BE2C (cell line): ENCODE measurements around the gene FOXQ1.

ENCODE experiments used
- DNase-seq: peaks from one replicate; pipeline ENCODE4 v3.0.0-alpha.2; 2020
- H3K27me3 ChIP-seq: fragments of 250-450 bp; sonication (Bioruptor Pico); 2 replicates; pipeline ENCODE4 v1.5.1; 2020; ENCODE audit warnings: mild to moderate bottlenecking
- H3K36me3 ChIP-seq: fragments of 250-450 bp; sonication (Bioruptor Pico); 2 replicates; pipeline ENCODE4 v1.5.1; 2020; ENCODE audit warnings: mild to moderate bottlenecking
- H3K4me1 ChIP-seq: fragments of 250-450 bp; sonication (Bioruptor Pico); 2 replicates; pipeline ENCODE4 v1.5.1; 2020
- H3K4me3 ChIP-seq: 2 replicates; pipeline ENCODE4 v1.5.1; 2011; ENCODE audit warnings: low read depth, low read length
- H3K9me3 ChIP-seq: fragments of 250-450 bp; sonication (Bioruptor Pico); 2 replicates; pipeline ENCODE4 v1.5.1; 2020
- TF ChIP-seq, protein P1 (sequence below): IDR thresholded peaks from 2 replicates; pipeline ENCODE4 v1.5.1; 2012; ENCODE audit warnings: mild to moderate bottlenecking, low read depth, low read length

Gene FOXQ1

DNA sequence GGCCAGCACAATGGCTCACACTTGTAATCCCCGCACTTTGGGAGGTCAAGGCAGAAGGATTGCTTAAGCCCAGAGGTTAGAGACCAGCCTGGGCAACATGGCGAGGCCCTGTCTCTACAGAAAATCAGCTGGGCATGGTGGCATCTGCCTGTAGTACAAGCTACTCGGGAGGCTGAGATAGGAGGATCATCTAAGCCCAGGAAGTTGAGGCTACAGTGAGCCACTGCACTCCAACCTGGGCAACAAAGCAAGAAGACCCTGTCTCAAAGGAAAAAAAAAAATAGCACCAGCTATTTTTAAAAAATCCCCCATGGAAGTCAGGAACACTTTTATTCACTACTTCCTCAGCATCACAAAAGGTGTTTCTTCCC, 45.2 kb upstream of the FOXQ1 start:
- TF ChIP-seq, protein P1, sequence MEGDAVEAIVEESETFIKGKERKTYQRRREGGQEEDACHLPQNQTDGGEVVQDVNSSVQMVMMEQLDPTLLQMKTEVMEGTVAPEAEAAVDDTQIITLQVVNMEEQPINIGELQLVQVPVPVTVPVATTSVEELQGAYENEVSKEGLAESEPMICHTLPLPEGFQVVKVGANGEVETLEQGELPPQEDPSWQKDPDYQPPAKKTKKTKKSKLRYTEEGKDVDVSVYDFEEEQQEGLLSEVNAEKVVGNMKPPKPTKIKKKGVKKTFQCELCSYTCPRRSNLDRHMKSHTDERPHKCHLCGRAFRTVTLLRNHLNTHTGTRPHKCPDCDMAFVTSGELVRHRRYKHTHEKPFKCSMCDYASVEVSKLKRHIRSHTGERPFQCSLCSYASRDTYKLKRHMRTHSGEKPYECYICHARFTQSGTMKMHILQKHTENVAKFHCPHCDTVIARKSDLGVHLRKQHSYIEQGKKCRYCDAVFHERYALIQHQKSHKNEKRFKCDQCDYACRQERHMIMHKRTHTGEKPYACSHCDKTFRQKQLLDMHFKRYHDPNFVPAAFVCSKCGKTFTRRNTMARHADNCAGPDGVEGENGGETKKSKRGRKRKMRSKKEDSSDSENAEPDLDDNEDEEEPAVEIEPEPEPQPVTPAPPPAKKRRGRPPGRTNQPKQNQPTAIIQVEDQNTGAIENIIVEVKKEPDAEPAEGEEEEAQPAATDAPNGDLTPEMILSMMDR = no peak
- H3K9me3 ChIP-seq = no peaks in the 10 kb centered on the region
- peaks cover 4% of the 10 kb centered on the region for H3K27me3 ChIP-seq
- no peaks in the 10 kb centered on the region for H3K36me3 ChIP-seq
- no peaks in the 10 kb centered on the region for H3K4me1 ChIP-seq
- no peak for DNase-seq
- H3K4me3 ChIP-seq = no peak overlapping the region

DNA sequence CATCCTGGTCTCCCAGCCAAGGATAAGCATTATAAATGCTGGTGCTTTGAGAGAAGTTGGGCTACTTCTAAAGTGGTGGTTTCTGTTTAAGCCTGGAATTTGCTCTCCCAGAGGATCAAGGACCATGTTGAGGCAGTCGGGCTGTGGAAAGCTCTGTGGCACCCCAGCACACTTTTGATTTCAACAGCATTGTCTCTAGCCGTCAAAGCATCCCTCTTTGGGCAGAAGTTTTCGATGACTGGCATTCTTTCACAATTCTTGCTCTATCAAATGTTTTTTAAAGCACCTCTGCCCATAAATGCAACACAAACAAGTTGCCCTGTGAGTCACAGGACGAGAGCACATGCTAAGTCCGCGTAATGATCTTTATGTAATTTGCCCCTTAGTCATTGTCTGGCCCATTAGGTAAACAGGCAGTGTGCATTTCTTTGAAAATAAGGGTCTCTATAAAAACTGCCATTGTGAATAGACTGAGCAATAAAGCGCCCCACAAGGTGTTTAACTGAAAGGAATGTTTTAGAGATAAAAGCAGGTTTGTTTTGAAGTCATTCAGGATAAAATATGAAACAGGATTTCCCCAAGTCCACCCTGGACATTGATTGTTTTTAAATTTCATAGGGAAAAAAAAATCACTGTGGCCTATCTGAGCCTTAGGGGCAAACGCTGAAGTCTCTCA, 44.7 kb upstream of the FOXQ1 start:
- Histone ChIP-seq H3K27me3 (peaks cover 4% of the 10 kb centered on the region), H3K4me1 (no peaks in the 10 kb centered on the region), H3K36me3 (no peaks in the 10 kb centered on the region), H3K4me3 (no peak overlapping the region), H3K9me3 (no peaks in the 10 kb centered on the region)
- DNase-seq = no peak
- TF ChIP-seq, protein P1 = no peak

DNA sequence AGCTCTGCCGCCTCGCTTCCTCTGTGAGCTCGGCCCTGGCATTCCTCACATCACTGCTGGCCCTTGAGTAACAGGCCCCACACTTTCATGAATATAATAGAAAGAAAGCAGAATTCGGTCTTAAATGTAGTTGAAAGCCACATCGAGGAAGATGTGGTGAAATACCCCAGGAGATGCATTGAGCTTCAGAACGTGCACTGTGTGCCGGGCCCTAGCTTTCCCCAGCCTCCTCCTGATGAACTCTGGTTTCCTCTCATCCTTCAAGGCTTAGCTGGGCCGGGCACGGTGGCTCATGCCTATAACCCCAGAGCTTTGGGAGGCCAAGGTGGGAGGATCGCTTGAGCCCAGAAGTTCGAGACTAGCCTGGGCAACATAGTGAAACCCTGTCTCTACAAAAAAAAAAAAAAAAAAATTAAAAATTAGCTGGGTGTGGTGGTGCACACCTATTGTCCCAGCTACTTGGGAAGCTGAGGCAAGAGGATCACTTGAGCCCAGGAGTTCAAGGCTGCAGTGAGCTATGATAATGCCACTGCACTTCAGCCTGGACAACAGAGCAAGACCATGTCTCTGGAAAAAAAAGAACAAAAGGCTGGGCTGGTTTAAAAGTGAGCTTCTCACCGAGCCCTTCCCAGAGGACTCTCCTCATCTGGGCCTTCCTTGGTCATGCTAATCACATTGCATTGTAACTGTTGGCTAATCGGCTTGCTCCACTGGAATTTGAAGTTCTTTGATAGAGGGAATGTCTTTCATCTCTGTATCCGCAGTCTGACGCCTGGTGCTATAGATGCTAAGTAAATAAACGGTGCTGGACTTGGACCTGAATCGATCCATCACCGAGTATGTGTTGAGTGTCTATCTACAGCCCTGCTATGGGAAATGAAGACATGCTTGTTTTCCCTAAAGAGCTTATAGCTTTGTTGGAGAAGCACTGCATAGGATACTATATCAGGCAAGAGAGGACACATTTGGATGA, 43.8 kb upstream of the FOXQ1 start:
- Histone ChIP-seq H3K9me3 (no peaks in the 10 kb centered on the region), H3K4me3 (no peak overlapping the region), H3K36me3 (no peaks in the 10 kb centered on the region), H3K4me1 (no peaks in the 10 kb centered on the region), H3K27me3 (peaks cover 10% of the 10 kb centered on the region)
- DNase-seq = no peak
- TF ChIP-seq, protein P1 = no peak

DNA sequence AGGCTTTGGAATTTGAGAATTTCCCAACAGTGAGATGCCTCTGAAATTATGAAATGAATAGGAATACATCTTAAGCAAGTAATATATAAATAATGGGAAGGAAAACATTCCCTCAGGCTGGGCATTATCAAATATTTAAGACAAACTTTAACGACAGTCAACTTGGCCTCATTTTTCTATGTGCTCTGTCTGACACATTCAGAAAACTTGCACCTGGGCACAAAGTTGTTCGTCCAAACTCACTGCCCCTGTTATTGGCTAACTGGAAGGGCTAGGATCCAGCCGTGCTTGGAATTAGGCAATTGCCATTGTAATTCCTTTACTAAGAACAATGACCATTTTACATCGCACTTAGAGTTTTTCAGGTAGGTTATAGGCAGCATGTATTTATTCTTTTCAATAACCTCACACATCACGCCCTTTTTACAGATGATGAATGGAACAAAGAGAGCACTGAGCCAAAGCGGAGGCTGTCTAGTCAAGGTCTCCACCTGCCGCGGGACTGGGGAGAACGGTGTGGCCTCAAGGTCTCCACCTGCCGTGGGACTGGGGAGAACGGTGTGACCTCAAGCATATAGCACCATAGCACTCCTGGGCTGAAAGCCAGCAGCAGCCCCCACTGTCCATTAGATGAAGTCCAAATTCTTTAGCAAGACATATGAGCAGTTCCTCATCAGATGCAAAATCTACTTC, 40.7 kb upstream of the FOXQ1 start:
- TF ChIP-seq, protein P1 = no peak

DNA sequence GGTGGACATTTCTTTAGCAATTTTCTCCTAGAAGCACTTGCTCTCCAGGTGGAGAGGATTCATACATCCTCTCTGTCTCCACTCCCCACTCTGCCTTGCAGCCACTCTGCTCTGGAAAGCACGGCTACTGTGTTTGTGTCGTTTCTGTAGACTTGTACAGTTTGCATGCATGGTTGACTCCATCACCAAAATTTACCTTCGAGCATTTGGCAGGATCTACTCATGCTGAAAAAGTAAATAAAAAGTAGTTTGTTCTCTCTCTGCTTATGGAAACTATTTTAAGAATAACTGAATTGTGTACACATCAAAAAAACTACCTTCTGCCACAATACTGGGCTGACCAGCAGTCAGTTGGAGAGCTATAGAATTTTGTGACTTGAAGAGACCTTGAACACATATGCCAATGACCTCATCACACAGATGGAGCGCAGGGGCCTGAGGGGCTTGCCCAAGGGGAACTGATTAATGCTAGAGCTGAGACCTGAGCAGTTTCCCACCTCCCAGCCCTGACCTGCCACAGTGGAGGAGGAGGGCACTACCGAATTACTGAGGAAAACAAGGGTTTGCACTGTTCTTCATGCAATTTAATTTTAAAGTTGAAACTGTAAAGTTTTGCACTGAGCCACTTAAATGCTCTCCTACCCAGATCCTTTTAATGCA, 33.7 kb upstream of the FOXQ1 start:
- no peaks in the 10 kb centered on the region for H3K4me1 ChIP-seq
- H3K4me3 ChIP-seq = no peak overlapping the region
- no peaks in the 10 kb centered on the region for H3K9me3 ChIP-seq
- no peaks in the 10 kb centered on the region for H3K36me3 ChIP-seq
- TF ChIP-seq, protein P1 = no peak
- no peak for DNase-seq
- peaks cover 16% of the 10 kb centered on the region for H3K27me3 ChIP-seq

More for the DNA sequence above, 40.7 kb upstream of the FOXQ1 start:
- DNase-seq = no peak
- H3K9me3 ChIP-seq = no peaks in the 10 kb centered on the region
- no peaks in the 10 kb centered on the region for H3K4me1 ChIP-seq
- peaks cover 12% of the 10 kb centered on the region for H3K27me3 ChIP-seq
- H3K36me3 ChIP-seq = no peaks in the 10 kb centered on the region
- no peak overlapping the region for H3K4me3 ChIP-seq
